H1 (cell line): Measurements from ENCODE around the gene MAP3K1. TPM values are rescaled to one million over a fixed set of nuclear protein-coding genes. Genes with fewer than 3 reads are reported as not detected.

Experiments
- CTCF ChIA-PET: fragments of 300-600 bp; sonication (Branson Sonifier 250); formaldehyde crosslinking; loops from one replicate; lab custom pipeline; 2021; ENCODE audit not compliant: partially characterized antibody; lab: Charles Lee
- POLR2A ChIA-PET: fragments of 300-600 bp; sonication (Branson Sonifier 250); formaldehyde crosslinking; loops from one replicate; lab custom pipeline; 2021; ENCODE audit warnings: inconsistent platforms; ENCODE audit not compliant: partially characterized antibody; lab: Charles Lee
- DNase-seq, 2 experiments: peaks; one replicate each; pipeline versions ENCODE4 v3.0.0 to v3.0.0-alpha.2; 2010 to 2022; ENCODE audit warnings: low spot score in 2 of 2, low read depth in 1 of 2, mixed read lengths in 1 of 2
- FAIRE-seq: peaks from 2 replicates; lab custom pipeline; 2011; peaks lifted over from hg19 to GRCh38; lab: Jason Lieb, UNC
- H2AFZ ChIP-seq: 2 replicates; pipeline ENCODE4 v1.8.1; 2012; ENCODE audit warnings: low read length, inconsistent platforms
- H2AK5ac ChIP-seq: 2 replicates; pipeline ENCODE4 v1.6.1; 2013; ENCODE audit warnings: low read depth, low read length
- H2BK120ac ChIP-seq: replicated peaks from 2 replicates; pipeline ENCODE3; 2013; ENCODE audit warnings: low read depth, low read length, inconsistent platforms
- H2BK12ac ChIP-seq: 2 replicates; pipeline ENCODE4 v1.6.1; 2013; ENCODE audit warnings: low read depth, low read length
- H2BK15ac ChIP-seq: 2 replicates; pipeline ENCODE4 v1.6.1; 2013; ENCODE audit warnings: low read length
- H2BK20ac ChIP-seq: 2 replicates; pipeline ENCODE4 v1.6.1; 2013; ENCODE audit warnings: low read length
- H2BK5ac ChIP-seq: 2 replicates; pipeline ENCODE4 v1.6.1; 2013; ENCODE audit warnings: low read depth, low read length
- H3K14ac ChIP-seq: 2 replicates; pipeline ENCODE4 v1.6.1; 2013; ENCODE audit warnings: inconsistent platforms; ENCODE audit not compliant: insufficient read length
- H3K18ac ChIP-seq: 2 replicates; pipeline ENCODE4 v1.6.1; 2013; ENCODE audit warnings: low read length; ENCODE audit errors: extremely low read depth
- H3K23ac ChIP-seq: 2 replicates; pipeline ENCODE4 v1.6.1; 2013; ENCODE audit warnings: inconsistent platforms; ENCODE audit not compliant: insufficient read length
- H3K23me2 ChIP-seq: 2 replicates; pipeline ENCODE4 v1.6.1; 2013; ENCODE audit warnings: low read depth, low read length
- H3K27ac ChIP-seq: 2 replicates; pipeline ENCODE4 v1.6.1; 2011; ENCODE audit warnings: low read depth, low read length, inconsistent platforms
- H3K27me3 ChIP-seq, 4 experiments: replicated peaks in 1 of 4; 1 replicate in 1 of 4; 2 replicates in 3 of 4; pipeline versions ENCODE4 v1.6.1 to v1.8.1; 2011 to 2013; ENCODE audit warnings: low read length in 3 of 4, mild to moderate bottlenecking in 3 of 4, inconsistent platforms in 2 of 4, mixed read lengths in 2 of 4, moderate library complexity in 1 of 4; ENCODE audit not compliant: control insufficient read depth in 3 of 4, insufficient read depth in 3 of 4; ENCODE audit errors: extremely low read depth in 1 of 4
- H3K36me3 ChIP-seq, 4 experiments: 2 replicates each; pipeline versions ENCODE4 v1.6.1 to v1.8.1; 2011 to 2013; ENCODE audit warnings: mild to moderate bottlenecking in 4 of 4, low read length in 3 of 4, moderate library complexity in 2 of 4, control low read depth in 1 of 4, inconsistent platforms in 1 of 4; ENCODE audit not compliant: insufficient read depth in 4 of 4, control insufficient read depth in 2 of 4
- H3K4ac ChIP-seq: replicated peaks from 2 replicates; pipeline ENCODE3; 2013; ENCODE audit warnings: low read length, low read depth, mixed read lengths, inconsistent platforms; ENCODE audit not compliant: insufficient read length
- H3K4me1 ChIP-seq, 4 experiments: replicated peaks in 1 of 4; 1 replicate in 1 of 4; 2 replicates in 3 of 4; pipeline versions ENCODE4 v1.6.1 to v1.8.1; 2011 to 2013; ENCODE audit warnings: low read length in 3 of 4, inconsistent platforms in 2 of 4, mixed read lengths in 1 of 4; ENCODE audit not compliant: insufficient read depth in 4 of 4, control insufficient read depth in 3 of 4
- H3K4me2 ChIP-seq, 2 experiments: 2 replicates each; pipeline versions ENCODE4 v1.6.1 to v1.8.1; 2011 to 2013; ENCODE audit warnings: low read depth in 2 of 2, low read length in 2 of 2, control low read depth in 1 of 2, inconsistent platforms in 1 of 2, mild to moderate bottlenecking in 1 of 2; ENCODE audit not compliant: insufficient read depth in 1 of 2
- H3K4me3 ChIP-seq, 4 experiments: fragments of 200-600, 300-600 bp in 1 of 4; sonication (generic), shearing (Covaris generic), sonication (Bioruptor Twin) in 1 of 4; 2 replicates each; pipeline versions ENCODE4 v1.5.1 to v1.8.1; 2011 to 2016; ENCODE audit warnings: low read length in 4 of 4, low read depth in 3 of 4, control low read depth in 2 of 4, inconsistent platforms in 2 of 4, mild to moderate bottlenecking in 2 of 4, mixed read lengths in 1 of 4, moderate library complexity in 1 of 4; ENCODE audit not compliant: insufficient read depth in 2 of 4; ENCODE audit errors: extremely low read depth in 1 of 4
- H3K56ac ChIP-seq: replicated peaks from 2 replicates; pipeline ENCODE3; 2013; ENCODE audit warnings: low read depth, mild to moderate bottlenecking, mixed read lengths, low read length, inconsistent platforms; ENCODE audit not compliant: insufficient read length
- H3K79me1 ChIP-seq: 2 replicates; pipeline ENCODE4 v1.6.1; 2013; ENCODE audit warnings: low read depth, low read length, control low read depth
- H3K79me2 ChIP-seq, 2 experiments: 2 replicates each; pipeline versions ENCODE4 v1.6.1 to v1.8.1; 2012 to 2013; ENCODE audit warnings: low read length in 2 of 2, mild to moderate bottlenecking in 2 of 2, inconsistent platforms in 1 of 2; ENCODE audit not compliant: insufficient read depth in 2 of 2, control insufficient read depth in 1 of 2
- H3K9ac ChIP-seq, 4 experiments: replicated peaks in 1 of 4; 1 replicate in 1 of 4; 2 replicates in 3 of 4; pipeline versions ENCODE4 v1.6.1 to v1.8.1; 2011 to 2013; ENCODE audit warnings: low read depth in 3 of 4, low read length in 3 of 4, control low read depth in 2 of 4, mild to moderate bottlenecking in 2 of 4, moderate library complexity in 2 of 4, inconsistent platforms in 1 of 4; ENCODE audit errors: extremely low read depth in 1 of 4
- H3K9me3 ChIP-seq, 2 experiments: 2 replicates each; pipeline versions ENCODE4 v1.6.1 to v1.8.1; 2012 to 2013; ENCODE audit warnings: mild to moderate bottlenecking in 2 of 2, moderate library complexity in 2 of 2, control low read depth in 1 of 2, inconsistent platforms in 1 of 2, low read depth in 1 of 2, low read length in 1 of 2, mixed read lengths in 1 of 2; ENCODE audit not compliant: insufficient read depth in 2 of 2
- H4K20me1 ChIP-seq, 2 experiments: replicated peaks in 1 of 2; 2 replicates each; pipeline versions ENCODE3 to v1.8.1; 2011 to 2013; ENCODE audit warnings: inconsistent platforms in 2 of 2, low read length in 2 of 2, mild to moderate bottlenecking in 1 of 2; ENCODE audit not compliant: insufficient read depth in 2 of 2, control insufficient read depth in 1 of 2
- H4K5ac ChIP-seq: 2 replicates; pipeline ENCODE4 v1.6.1; 2013; ENCODE audit warnings: low read length, low read depth, mixed read lengths, inconsistent platforms; ENCODE audit not compliant: insufficient read length
- H4K8ac ChIP-seq: 2 replicates; pipeline ENCODE4 v1.8.0; 2013; ENCODE audit warnings: mild to moderate bottlenecking, moderate library complexity, low read length, inconsistent platforms; ENCODE audit not compliant: insufficient read depth; ENCODE audit errors: extremely low read depth
- H4K91ac ChIP-seq: replicated peaks from 2 replicates; pipeline ENCODE3; 2013; ENCODE audit warnings: low read length, mixed read lengths, inconsistent platforms; ENCODE audit not compliant: insufficient read length
- BACH1 ChIP-seq: IDR thresholded peaks from 2 replicates; pipeline ENCODE4 v1.6.1; 2012; ENCODE audit warnings: low read length, improper control_type of control experiment
- CREB1 ChIP-seq: IDR thresholded peaks from 2 replicates; pipeline ENCODE4 v1.6.1; 2012; ENCODE audit warnings: inconsistent platforms
- CTBP2 ChIP-seq: IDR thresholded peaks from 2 replicates; pipeline ENCODE4 v1.7.0; 2011; ENCODE audit warnings: borderline replicate concordance, mild to moderate bottlenecking, moderate library complexity, mixed read lengths, low read length; ENCODE audit not compliant: insufficient read depth, insufficient read length
- EP300 ChIP-seq, 2 experiments: IDR thresholded peaks; 1 replicate in 1 of 2; 2 replicates in 1 of 2; pipeline ENCODE4 v1.6.1; 2011 to 2012; ENCODE audit warnings: low read depth in 2 of 2, low read length in 2 of 2, mild to moderate bottlenecking in 2 of 2, borderline replicate concordance in 1 of 2, inconsistent platforms in 1 of 2, moderate library complexity in 1 of 2
- FOSL1 ChIP-seq: IDR thresholded peaks from 2 replicates; pipeline ENCODE4 v1.6.1; 2011; ENCODE audit warnings: mild to moderate bottlenecking, low read depth, low read length, moderate library complexity; ENCODE audit not compliant: insufficient read depth
- KDM1A ChIP-seq: fragments of 200-600, 300-600 bp; sonication (generic); IDR thresholded peaks from 2 replicates; pipeline ENCODE4 v1.7.1; 2016; ENCODE audit warnings: mild to moderate bottlenecking, low read length, borderline replicate concordance
- KDM4A ChIP-seq: IDR thresholded peaks from one replicate; pipeline ENCODE4 v1.7.1; 2012; ENCODE audit warnings: low read depth, mild to moderate bottlenecking, moderate library complexity, low read length, inconsistent platforms; ENCODE audit not compliant: severe bottlenecking
- POLR2AphosphoS5 ChIP-seq: IDR thresholded peaks from 2 replicates; pipeline ENCODE4 v1.6.1; 2011; ENCODE audit warnings: low read depth, low read length
- RNF2 ChIP-seq: fragments of 200-900, 300-1000 bp; sonication (generic); IDR thresholded peaks from 2 replicates; pipeline ENCODE4 v1.7.1; 2016; ENCODE audit warnings: borderline replicate concordance, low read depth, mild to moderate bottlenecking, antibody characterized with exemption, low read length; ENCODE audit not compliant: poor library complexity, severe bottlenecking; ENCODE audit errors: missing control alignments
- SIX5 ChIP-seq: IDR thresholded peaks from 2 replicates; pipeline ENCODE4 v1.6.1; 2011; ENCODE audit warnings: mild to moderate bottlenecking, low read depth, low read length
- SP4 ChIP-seq: IDR thresholded peaks from 2 replicates; pipeline ENCODE4 v1.6.1; 2012; ENCODE audit warnings: low read length, inconsistent platforms
- TAF1 ChIP-seq: IDR thresholded peaks from 2 replicates; pipeline ENCODE4 v1.6.1; 2011; ENCODE audit warnings: mild to moderate bottlenecking, low read depth, low read length
- TEAD4 ChIP-seq: IDR thresholded peaks from 2 replicates; pipeline ENCODE4 v1.6.1; 2012; ENCODE audit warnings: low read depth, low read length, inconsistent platforms, mixed read lengths
- WGBS, 2 experiments: shearing (Covaris generic) in 1 of 2; methylation state at CpG; one replicate each; pipeline versions ENCODE4 v1.1.6 to v1.1.7; 2013 to 2015; ENCODE audit warnings: low lambda C conversion rate in 2 of 2, mixed read lengths in 2 of 2, inconsistent platforms in 1 of 2, low coverage in 1 of 2, missing lambda C conversion rate in 1 of 2; ENCODE audit not compliant: insufficient replicate concordance in 2 of 2, insufficient coverage in 1 of 2, insufficient read length in 1 of 2; ENCODE audit errors: extremely low coverage in 1 of 2, missing lambda C conversion rate in 1 of 2; 5-methylcytosine and 5-hydroxymethylcytosine counted together
- polyA plus RNA-seq, 7 experiments: library from polyadenylated mRNA; depleted of rRNA in 3 of 7; stranded (reverse) in 5 of 7; unstranded in 2 of 7; fragments of >200 nt in 5 of 7; fragments of 200-250 nt in 2 of 7; gene quantifications; 1 replicate in 5 of 7; 2 replicates in 1 of 7; 4 replicates in 1 of 7; pipeline versions ENCODE4 v1.2.1 to v1.2.3, GENCODE V29; 2011 to 2013; ENCODE audit warnings: missing spikeins in 2 of 7, mixed read lengths in 2 of 7
- total RNA-seq: library from RNA; stranded (reverse); fragmentation: NEBNext Ultra II Directional; extraction: Animal tissue kit (Norgen Biotek cat#: 25700); gene quantifications from 2 replicates; pipeline ENCODE4 v1.2.1, GENCODE V29; 2021
- TF ChIP-seq, protein P1 (sequence below): IDR thresholded peaks from 2 replicates; pipeline ENCODE4 v1.6.1; 2012; ENCODE audit warnings: inconsistent platforms

The MAP3K1 gene
- total and polyA plus RNA-seq, 2 of the 8 experiments (the other 6 are each of a cell fraction or from before 2014, with no cell fraction given): 3.9 to 11.8 TPM

DNA sequence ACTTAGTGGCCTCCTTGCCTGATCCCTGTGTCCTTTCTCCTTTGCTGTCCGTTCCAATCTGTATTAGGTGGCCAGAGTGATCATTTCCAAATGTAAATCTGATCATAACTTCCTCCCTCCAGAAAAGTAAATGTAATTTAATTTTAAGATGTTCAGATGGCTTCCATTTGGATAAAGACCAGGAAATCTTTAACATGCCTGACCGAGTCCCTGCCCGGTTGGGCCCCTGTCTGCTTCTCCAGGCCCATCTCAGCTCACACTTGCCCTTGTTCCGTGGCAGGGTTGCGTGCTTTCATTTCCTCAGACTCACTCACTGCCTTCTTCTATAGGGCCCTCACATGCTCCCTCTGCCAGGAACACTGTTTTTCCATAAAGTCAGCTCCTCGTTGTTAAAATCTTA is 7.6 kb downstream of the MAP3K1 start:
- Histone ChIP-seq H4K5ac (no peak overlapping the region), H4K20me1 (peaks cover 0 to 6% of the 10 kb centered on the region in 2 experiments), H3K27ac (no peak overlapping the region), H3K23ac (no peak overlapping the region), H3K4me2 (no peak overlapping the region), H2AFZ (no peak overlapping the region), H3K9me3 (no peaks in the 10 kb centered on the region), H3K4ac (no peak overlapping the region), H3K79me1 (peaks cover 7% of the 10 kb centered on the region), H3K27me3 (no peaks in the 10 kb centered on the region), H3K18ac (no peak overlapping the region), H3K79me2 (peaks cover 0 to 84% of the 10 kb centered on the region in 2 experiments; a peak in 2 of 4 replicates), H3K4me3 (no peak overlapping the region), H2BK120ac (no peak overlapping the region), H3K14ac (no peak overlapping the region), H4K91ac (no peak overlapping the region), H4K8ac (no peak overlapping the region), H3K36me3 (no peaks in the 10 kb centered on the region), H3K56ac (no peak overlapping the region), H3K9ac (no peak overlapping the region), H2BK20ac (no peak overlapping the region), H3K23me2 (no peaks in the 10 kb centered on the region), H2BK15ac (no peak overlapping the region), H2BK12ac (no peak overlapping the region), H3K4me1 (peaks cover 0 to 11% (median 5%) of the 10 kb centered on the region in 4 experiments; a peak in 6 of 7 replicates), H2BK5ac (no peak overlapping the region), H2AK5ac (no peak overlapping the region)
- 88% methylated on average over 6 of the region's 6 CpGs; no CpG with 5 or more reads in 1 of the 2 experiments for WGBS, 2 experiments
- POLR2A ChIA-PET: no interaction called here
- CTCF ChIA-PET: interaction anchor here (1.4 kb wide), 1 partner anchor 15 kb away, joined by 8 read pairs; no protein-coding TSS in a partner anchor
- no peak for DNase-seq
- FAIRE-seq: no peak
- TF ChIP-seq EP300 (IDR thresholded peaks at IDR 0.05; ENCODE audit: borderline replicate concordance in 1 of 2, low read depth in 2 of 2, low read length in 2 of 2) (no peak), KDM1A (no peak), POLR2AphosphoS5 (no peak), RNF2 (no peak), TAF1 (no peak), TEAD4 (no peak), KDM4A (no peak), SP4 (no peak), FOSL1 (no peak), SIX5 (no peak), CREB1 (no peak), BACH1 (no peak), CTBP2 (no peak)
- TF ChIP-seq, protein P1, sequence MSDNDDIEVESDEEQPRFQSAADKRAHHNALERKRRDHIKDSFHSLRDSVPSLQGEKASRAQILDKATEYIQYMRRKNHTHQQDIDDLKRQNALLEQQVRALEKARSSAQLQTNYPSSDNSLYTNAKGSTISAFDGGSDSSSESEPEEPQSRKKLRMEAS: no peak
